22Rv1 (cell line): ENCODE results near the gene ITM2C.

Source experiments
- ZFX ChIP-seq: fragments of 450-650 bp; IDR thresholded peaks from 2 replicates; pipeline ENCODE4 v1.6.1; 2017; ENCODE audit warnings: antibody characterized with exemption, borderline replicate concordance
- TF ChIP-seq, protein P1 (sequence below): fragments of 450-650 bp; IDR thresholded peaks from 2 replicates; pipeline ENCODE4 v1.5.1; 2017; ENCODE audit warnings: mild to moderate bottlenecking

DNA sequence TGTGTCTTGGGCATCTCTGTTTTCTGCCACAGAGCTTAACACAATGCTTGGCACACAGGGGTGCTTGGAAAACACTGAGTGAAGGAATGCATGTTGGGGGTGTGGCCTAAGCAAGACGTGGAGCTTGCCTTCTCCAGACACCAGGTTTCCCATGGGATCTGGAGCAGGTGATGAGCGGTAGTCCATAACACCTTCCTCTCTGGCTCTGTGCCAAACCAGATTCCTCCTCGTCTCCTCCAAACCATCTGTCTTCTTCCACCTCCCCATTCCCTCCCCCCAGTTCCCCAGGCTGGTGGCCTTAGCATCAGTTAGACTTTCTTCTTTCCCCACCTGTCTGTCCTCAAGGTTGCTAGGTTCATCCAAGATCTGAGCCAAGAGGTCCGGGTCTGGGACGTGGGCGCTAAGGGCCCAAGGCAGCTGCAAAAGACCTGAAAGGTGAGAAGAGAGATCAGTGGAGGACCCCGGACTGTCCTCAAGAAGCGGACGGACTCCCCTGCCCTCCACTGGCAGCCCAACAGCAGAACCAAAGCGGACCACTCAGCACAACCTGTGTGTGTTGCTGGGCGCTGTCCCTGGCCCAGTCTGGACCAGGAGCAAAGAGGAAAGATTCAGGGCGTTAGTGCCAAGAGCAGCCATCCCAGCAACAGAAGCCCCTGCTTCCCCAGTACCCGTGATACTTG lies 1.2 kb upstream of the ITM2C start:
- TF ChIP-seq, protein P1, sequence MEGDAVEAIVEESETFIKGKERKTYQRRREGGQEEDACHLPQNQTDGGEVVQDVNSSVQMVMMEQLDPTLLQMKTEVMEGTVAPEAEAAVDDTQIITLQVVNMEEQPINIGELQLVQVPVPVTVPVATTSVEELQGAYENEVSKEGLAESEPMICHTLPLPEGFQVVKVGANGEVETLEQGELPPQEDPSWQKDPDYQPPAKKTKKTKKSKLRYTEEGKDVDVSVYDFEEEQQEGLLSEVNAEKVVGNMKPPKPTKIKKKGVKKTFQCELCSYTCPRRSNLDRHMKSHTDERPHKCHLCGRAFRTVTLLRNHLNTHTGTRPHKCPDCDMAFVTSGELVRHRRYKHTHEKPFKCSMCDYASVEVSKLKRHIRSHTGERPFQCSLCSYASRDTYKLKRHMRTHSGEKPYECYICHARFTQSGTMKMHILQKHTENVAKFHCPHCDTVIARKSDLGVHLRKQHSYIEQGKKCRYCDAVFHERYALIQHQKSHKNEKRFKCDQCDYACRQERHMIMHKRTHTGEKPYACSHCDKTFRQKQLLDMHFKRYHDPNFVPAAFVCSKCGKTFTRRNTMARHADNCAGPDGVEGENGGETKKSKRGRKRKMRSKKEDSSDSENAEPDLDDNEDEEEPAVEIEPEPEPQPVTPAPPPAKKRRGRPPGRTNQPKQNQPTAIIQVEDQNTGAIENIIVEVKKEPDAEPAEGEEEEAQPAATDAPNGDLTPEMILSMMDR = no peak
- TF ChIP-seq ZFX = no peak
